GM23338 (cell line): ENCODE measurements around the gene LAMA4. TPM values are rescaled to one million over a fixed set of nuclear protein-coding genes. Genes with fewer than 3 reads are reported as not detected.

Experiments
- ATAC-seq: fragments of 200-7000 bp; cut with Tn5 transposase; 3 replicates; pipeline ENCODE4 v1.9.1; 2020
- DNase-seq: peaks from one replicate; pipeline ENCODE4 v3.0.0-alpha.2; 2015; ENCODE audit warnings: low spot score
- H2AFZ ChIP-seq: fragments of 200-600 bp; sonication (generic); 2 replicates; pipeline ENCODE4 v1.8.0; 2016; ENCODE audit warnings: antibody characterized with exemption, mild to moderate bottlenecking, moderate library complexity
- H3F3A ChIP-seq: fragments of 200-600 bp; sonication (generic); replicated peaks from 2 replicates; pipeline ENCODE4 v1.8.0; 2017; ENCODE audit warnings: antibody characterized with exemption, mixed run types, low read depth
- H3K27ac ChIP-seq: fragments of 200-600 bp; sonication (generic); 2 replicates; pipeline ENCODE4 v1.6.1; 2016; ENCODE audit warnings: low read depth
- H3K27me3 ChIP-seq: fragments of 200-600 bp; sonication (generic); 2 replicates; pipeline ENCODE4 v1.8.0; 2016; ENCODE audit warnings: mild to moderate bottlenecking, mixed run types, moderate library complexity; ENCODE audit not compliant: insufficient read depth
- H3K36me3 ChIP-seq: fragments of 200-600 bp; sonication (generic); 2 replicates; pipeline ENCODE4 v1.8.0; 2016; ENCODE audit warnings: mild to moderate bottlenecking; ENCODE audit not compliant: insufficient read depth
- H3K4me1 ChIP-seq: fragments of 200-600 bp; sonication (generic); 2 replicates; pipeline ENCODE4 v1.8.0; 2016; ENCODE audit warnings: mild to moderate bottlenecking, moderate library complexity; ENCODE audit not compliant: insufficient read depth
- H3K4me2 ChIP-seq: fragments of 200-600 bp; sonication (generic); 2 replicates; pipeline ENCODE4 v1.7.1; 2017; ENCODE audit warnings: mixed run types
- H3K4me3 ChIP-seq: fragments of 200-600 bp; sonication (generic); 2 replicates; pipeline ENCODE4 v1.6.1; 2016; ENCODE audit warnings: mixed run types
- H3K79me2 ChIP-seq: fragments of 200-600 bp; sonication (generic); replicated peaks from 2 replicates; pipeline ENCODE4 v1.8.0; 2017; ENCODE audit warnings: mild to moderate bottlenecking; ENCODE audit not compliant: insufficient read depth
- H3K9me2 ChIP-seq: fragments of 200-600 bp; sonication (generic); 2 replicates; pipeline ENCODE4 v1.8.0; 2017; ENCODE audit not compliant: insufficient read depth
- H4K20me1 ChIP-seq: fragments of 200-600 bp; sonication (generic); replicated peaks from 2 replicates; pipeline ENCODE4 v1.8.0; 2017; ENCODE audit warnings: mild to moderate bottlenecking; ENCODE audit not compliant: insufficient read depth
- H3K27ac Mint-ChIP-seq: 2 replicates; pipeline ENCODE4 v1.8.0; 2020; ENCODE audit warnings: inconsistent platforms, mild to moderate bottlenecking, moderate library complexity, mixed read lengths
- H3K27me3 Mint-ChIP-seq: 3 replicates; pipeline ENCODE4 v1.8.0; 2022; ENCODE audit warnings: low read depth, mild to moderate bottlenecking, moderate library complexity, mixed read lengths, inconsistent platforms; ENCODE audit not compliant: insufficient read depth, poor library complexity
- H3K36me3 Mint-ChIP-seq: 3 replicates; pipeline ENCODE4 v1.8.0; 2021; ENCODE audit warnings: low read depth, mild to moderate bottlenecking, inconsistent platforms, moderate library complexity, mixed read lengths
- H3K4me1 Mint-ChIP-seq: 3 replicates; pipeline ENCODE4 v1.8.0; 2020; ENCODE audit warnings: mild to moderate bottlenecking, inconsistent platforms, mixed read lengths
- H3K4me3 Mint-ChIP-seq: 3 replicates; pipeline ENCODE4 v1.8.0; 2021; ENCODE audit warnings: moderate library complexity, mild to moderate bottlenecking, inconsistent platforms, mixed read lengths
- H3K9me3 Mint-ChIP-seq: 3 replicates; pipeline ENCODE4 v1.8.0; 2020; ENCODE audit warnings: moderate library complexity, mild to moderate bottlenecking, inconsistent platforms, mixed read lengths
- CREB1 ChIP-seq: fragments of 250-450 bp; sonication (Bioruptor Pico); IDR thresholded peaks from 2 replicates; pipeline ENCODE4 v1.5.0; 2020; ENCODE audit warnings: low read depth, mild to moderate bottlenecking, moderate library complexity
- EZH2phosphoT487 ChIP-seq: fragments of 200-600 bp; sonication (generic); IDR thresholded peaks from one replicate; pipeline ENCODE4 v1.8.1; 2018; ENCODE audit warnings: antibody characterized with exemption; ENCODE audit not compliant: unreplicated experiment
- NANOG ChIP-seq: IDR thresholded peaks from 2 replicates; pipeline ENCODE4 v1.6.1; 2016; ENCODE audit warnings: antibody characterized with exemption, borderline replicate concordance
- POLR2AphosphoS5 ChIP-seq: IDR thresholded peaks from 2 replicates; pipeline ENCODE4 v1.6.1; 2016; ENCODE audit warnings: antibody characterized with exemption, low read depth
- REST ChIP-seq: IDR thresholded peaks from one replicate; pipeline ENCODE4 v1.6.1; 2018; ENCODE audit warnings: antibody characterized with exemption; ENCODE audit not compliant: unreplicated experiment
- STAT1 ChIP-seq: IDR thresholded peaks from one replicate; pipeline ENCODE4 v1.6.1; 2016; ENCODE audit warnings: antibody characterized with exemption; ENCODE audit not compliant: unreplicated experiment
- ZNF114 ChIP-seq: fragments of 250-450 bp; sonication (Bioruptor Pico); IDR thresholded peaks from 2 replicates; pipeline ENCODE4 v1.5.0; 2020; ENCODE audit warnings: mild to moderate bottlenecking, moderate library complexity
- ZNF331 ChIP-seq: fragments of 250-450 bp; sonication (Bioruptor Pico); IDR thresholded peaks from 2 replicates; pipeline ENCODE4 v1.5.0; 2020; ENCODE audit warnings: low read depth, mild to moderate bottlenecking, moderate library complexity
- polyA plus RNA-seq: library from polyadenylated mRNA; unstranded; fragments of >200 nt; fragmentation: Nextera tagmentation; extraction: Ambion mirVana; gene quantifications from 2 replicates; pipeline ENCODE4 v1.2.1, GENCODE V29; 2016
- total RNA-seq: library from RNA; depleted of rRNA; stranded (reverse); fragments of >200 nt; shearing (Covaris generic); gene quantifications from 2 replicates; pipeline ENCODE4 v1.2.3, GENCODE V29; 2014
- TF ChIP-seq, protein P1 (sequence below), 2 experiments: fragments of 200-600 bp in 1 of 2; sonication (generic) in 1 of 2; conservative IDR thresholded peaks; 2 replicates each; pipeline versions ENCODE4 v1.5.1 to v1.6.1; 2016 to 2017; ENCODE audit warnings: antibody characterized with exemption in 2 of 2, low read depth in 2 of 2, mild to moderate bottlenecking in 2 of 2, moderate library complexity in 1 of 2

The LAMA4 gene
- total and polyA plus RNA-seq, 2 experiments from 2014 or later, result 1.7 to 2.8 TPM

- Mint-ChIP-seq H3K4me1 (peaks cover 19% of the 10 kb centered on the region), H3K36me3 (no peaks in the 10 kb centered on the region; the same call in 2 of the 3 replicates), H3K4me3 (no peak overlapping the region), H3K27ac (no peak overlapping the region), H3K9me3 (no peaks in the 10 kb centered on the region), H3K27me3 (peaks cover 4% of the 10 kb centered on the region)
- DNase-seq (no peak), ATAC-seq (no peak)
- Histone ChIP-seq H3K4me2 (peak overlapping the region; percentile 40), H3K4me1 (peaks cover 18% of the 10 kb centered on the region), H3K4me3 (0 out of 2 replicates have a peak overlapping the region, but pooled peaks have one; percentile 8), H3F3A (no peaks in the 10 kb centered on the region), H3K79me2 (no peaks in the 10 kb centered on the region), H3K36me3 (no peaks in the 10 kb centered on the region), H4K20me1 (no peaks in the 10 kb centered on the region), H3K27ac (no peak overlapping the region), H3K9me2 (no peaks in the 10 kb centered on the region), H2AFZ (no peak overlapping the region), H3K27me3 (no peaks in the 10 kb centered on the region)
- no peak for TF ChIP-seq ZNF331 (CRISPR knock-in tag)
- TF ChIP-seq NANOG, result no peak
- TF ChIP-seq POLR2AphosphoS5, result no peak
- no peak for TF ChIP-seq EZH2phosphoT487
- TF ChIP-seq, protein P1, sequence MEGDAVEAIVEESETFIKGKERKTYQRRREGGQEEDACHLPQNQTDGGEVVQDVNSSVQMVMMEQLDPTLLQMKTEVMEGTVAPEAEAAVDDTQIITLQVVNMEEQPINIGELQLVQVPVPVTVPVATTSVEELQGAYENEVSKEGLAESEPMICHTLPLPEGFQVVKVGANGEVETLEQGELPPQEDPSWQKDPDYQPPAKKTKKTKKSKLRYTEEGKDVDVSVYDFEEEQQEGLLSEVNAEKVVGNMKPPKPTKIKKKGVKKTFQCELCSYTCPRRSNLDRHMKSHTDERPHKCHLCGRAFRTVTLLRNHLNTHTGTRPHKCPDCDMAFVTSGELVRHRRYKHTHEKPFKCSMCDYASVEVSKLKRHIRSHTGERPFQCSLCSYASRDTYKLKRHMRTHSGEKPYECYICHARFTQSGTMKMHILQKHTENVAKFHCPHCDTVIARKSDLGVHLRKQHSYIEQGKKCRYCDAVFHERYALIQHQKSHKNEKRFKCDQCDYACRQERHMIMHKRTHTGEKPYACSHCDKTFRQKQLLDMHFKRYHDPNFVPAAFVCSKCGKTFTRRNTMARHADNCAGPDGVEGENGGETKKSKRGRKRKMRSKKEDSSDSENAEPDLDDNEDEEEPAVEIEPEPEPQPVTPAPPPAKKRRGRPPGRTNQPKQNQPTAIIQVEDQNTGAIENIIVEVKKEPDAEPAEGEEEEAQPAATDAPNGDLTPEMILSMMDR (conservative IDR thresholded peaks at IDR 0.05; ENCODE audit: low read depth in 2 of 2), result no peak
- no peak for TF ChIP-seq REST
- no peak for TF ChIP-seq ZNF114 (CRISPR knock-in tag)
- no peak for TF ChIP-seq STAT1
Measured at GRCh38 chr6:112215488-112216284, 38.7 kb downstream of the LAMA4 start.

GRCh38 chr6:112214739-112215269 is 39.6 kb downstream of the LAMA4 start:
- Histone ChIP-seq H3K27me3 (no peaks in the 10 kb centered on the region), H3K36me3 (no peaks in the 10 kb centered on the region), H4K20me1 (no peaks in the 10 kb centered on the region), H3K4me3 (peak overlapping the region; percentile 8; the same call in 1 of the 2 replicates), H3K4me1 (peaks cover 18% of the 10 kb centered on the region), H3K79me2 (no peaks in the 10 kb centered on the region), H3K4me2 (peak overlapping the region; percentile 40), H3K9me2 (no peaks in the 10 kb centered on the region), H3K27ac (no peak overlapping the region), H2AFZ (no peak overlapping the region), H3F3A (no peaks in the 10 kb centered on the region)
- DNase-seq, result no peak
- Mint-ChIP-seq H3K4me1 (peaks cover 19% of the 10 kb centered on the region), H3K27ac (no peak overlapping the region), H3K4me3 (no peak overlapping the region), H3K9me3 (no peaks in the 10 kb centered on the region), H3K27me3 (peaks cover 4% of the 10 kb centered on the region), H3K36me3 (no peaks in the 10 kb centered on the region; the same call in 2 of the 3 replicates)
- no peak for TF ChIP-seq ZNF331 (CRISPR knock-in tag)
- no peak for TF ChIP-seq CREB1 (CRISPR knock-in tag)
- TF ChIP-seq EZH2phosphoT487, result no peak
- no peak for ATAC-seq
